H1 (cell line): ENCODE data around the gene ANXA1. TPM values are rescaled to one million over a fixed set of nuclear protein-coding genes. Genes with fewer than 3 reads are reported as not detected.

Experiments
- CTCF ChIA-PET: fragments of 300-600 bp; sonication (Branson Sonifier 250); formaldehyde crosslinking; loops from one replicate; lab custom pipeline; 2021; ENCODE audit not compliant: partially characterized antibody; lab: Charles Lee
- POLR2A ChIA-PET: fragments of 300-600 bp; sonication (Branson Sonifier 250); formaldehyde crosslinking; loops from one replicate; lab custom pipeline; 2021; ENCODE audit warnings: inconsistent platforms; ENCODE audit not compliant: partially characterized antibody; lab: Charles Lee
- DNase-seq, 2 experiments: peaks; one replicate each; pipeline versions ENCODE4 v3.0.0 to v3.0.0-alpha.2; 2010 to 2022; ENCODE audit warnings: low spot score in 2 of 2, low read depth in 1 of 2, mixed read lengths in 1 of 2
- FAIRE-seq: peaks from 2 replicates; lab custom pipeline; 2011; peaks lifted over from hg19 to GRCh38; lab: Jason Lieb, UNC
- H2AFZ ChIP-seq: 2 replicates; pipeline ENCODE4 v1.8.1; 2012; ENCODE audit warnings: low read length, inconsistent platforms
- H2AK5ac ChIP-seq: 2 replicates; pipeline ENCODE4 v1.6.1; 2013; ENCODE audit warnings: low read depth, low read length
- H2BK120ac ChIP-seq: replicated peaks from 2 replicates; pipeline ENCODE3; 2013; ENCODE audit warnings: low read depth, low read length, inconsistent platforms
- H2BK12ac ChIP-seq: 2 replicates; pipeline ENCODE4 v1.6.1; 2013; ENCODE audit warnings: low read depth, low read length
- H2BK15ac ChIP-seq: 2 replicates; pipeline ENCODE4 v1.6.1; 2013; ENCODE audit warnings: low read length
- H2BK20ac ChIP-seq: 2 replicates; pipeline ENCODE4 v1.6.1; 2013; ENCODE audit warnings: low read length
- H2BK5ac ChIP-seq: 2 replicates; pipeline ENCODE4 v1.6.1; 2013; ENCODE audit warnings: low read depth, low read length
- H3K14ac ChIP-seq: 2 replicates; pipeline ENCODE4 v1.6.1; 2013; ENCODE audit warnings: inconsistent platforms; ENCODE audit not compliant: insufficient read length
- H3K18ac ChIP-seq: 2 replicates; pipeline ENCODE4 v1.6.1; 2013; ENCODE audit warnings: low read length; ENCODE audit errors: extremely low read depth
- H3K23ac ChIP-seq: 2 replicates; pipeline ENCODE4 v1.6.1; 2013; ENCODE audit warnings: inconsistent platforms; ENCODE audit not compliant: insufficient read length
- H3K23me2 ChIP-seq: 2 replicates; pipeline ENCODE4 v1.6.1; 2013; ENCODE audit warnings: low read depth, low read length
- H3K27ac ChIP-seq: 2 replicates; pipeline ENCODE4 v1.6.1; 2011; ENCODE audit warnings: low read depth, low read length, inconsistent platforms
- H3K27me3 ChIP-seq, 4 experiments: replicated peaks in 1 of 4; 1 replicate in 1 of 4; 2 replicates in 3 of 4; pipeline versions ENCODE4 v1.6.1 to v1.8.1; 2011 to 2013; ENCODE audit warnings: low read length in 3 of 4, mild to moderate bottlenecking in 3 of 4, inconsistent platforms in 2 of 4, mixed read lengths in 2 of 4, moderate library complexity in 1 of 4; ENCODE audit not compliant: control insufficient read depth in 3 of 4, insufficient read depth in 3 of 4; ENCODE audit errors: extremely low read depth in 1 of 4
- H3K36me3 ChIP-seq, 4 experiments: 2 replicates each; pipeline versions ENCODE4 v1.6.1 to v1.8.1; 2011 to 2013; ENCODE audit warnings: mild to moderate bottlenecking in 4 of 4, low read length in 3 of 4, moderate library complexity in 2 of 4, control low read depth in 1 of 4, inconsistent platforms in 1 of 4; ENCODE audit not compliant: insufficient read depth in 4 of 4, control insufficient read depth in 2 of 4
- H3K4ac ChIP-seq: replicated peaks from 2 replicates; pipeline ENCODE3; 2013; ENCODE audit warnings: low read length, low read depth, mixed read lengths, inconsistent platforms; ENCODE audit not compliant: insufficient read length
- H3K4me1 ChIP-seq, 4 experiments: replicated peaks in 1 of 4; 1 replicate in 1 of 4; 2 replicates in 3 of 4; pipeline versions ENCODE4 v1.6.1 to v1.8.1; 2011 to 2013; ENCODE audit warnings: low read length in 3 of 4, inconsistent platforms in 2 of 4, mixed read lengths in 1 of 4; ENCODE audit not compliant: insufficient read depth in 4 of 4, control insufficient read depth in 3 of 4
- H3K4me2 ChIP-seq, 2 experiments: 2 replicates each; pipeline versions ENCODE4 v1.6.1 to v1.8.1; 2011 to 2013; ENCODE audit warnings: low read depth in 2 of 2, low read length in 2 of 2, control low read depth in 1 of 2, inconsistent platforms in 1 of 2, mild to moderate bottlenecking in 1 of 2; ENCODE audit not compliant: insufficient read depth in 1 of 2
- H3K4me3 ChIP-seq, 4 experiments: fragments of 200-600, 300-600 bp in 1 of 4; sonication (generic), shearing (Covaris generic), sonication (Bioruptor Twin) in 1 of 4; 2 replicates each; pipeline versions ENCODE4 v1.5.1 to v1.8.1; 2011 to 2016; ENCODE audit warnings: low read length in 4 of 4, low read depth in 3 of 4, control low read depth in 2 of 4, inconsistent platforms in 2 of 4, mild to moderate bottlenecking in 2 of 4, mixed read lengths in 1 of 4, moderate library complexity in 1 of 4; ENCODE audit not compliant: insufficient read depth in 2 of 4; ENCODE audit errors: extremely low read depth in 1 of 4
- H3K56ac ChIP-seq: replicated peaks from 2 replicates; pipeline ENCODE3; 2013; ENCODE audit warnings: low read depth, mild to moderate bottlenecking, mixed read lengths, low read length, inconsistent platforms; ENCODE audit not compliant: insufficient read length
- H3K79me1 ChIP-seq: 2 replicates; pipeline ENCODE4 v1.6.1; 2013; ENCODE audit warnings: low read depth, low read length, control low read depth
- H3K79me2 ChIP-seq, 2 experiments: 2 replicates each; pipeline versions ENCODE4 v1.6.1 to v1.8.1; 2012 to 2013; ENCODE audit warnings: low read length in 2 of 2, mild to moderate bottlenecking in 2 of 2, inconsistent platforms in 1 of 2; ENCODE audit not compliant: insufficient read depth in 2 of 2, control insufficient read depth in 1 of 2
- H3K9ac ChIP-seq, 4 experiments: replicated peaks in 1 of 4; 1 replicate in 1 of 4; 2 replicates in 3 of 4; pipeline versions ENCODE4 v1.6.1 to v1.8.1; 2011 to 2013; ENCODE audit warnings: low read depth in 3 of 4, low read length in 3 of 4, control low read depth in 2 of 4, mild to moderate bottlenecking in 2 of 4, moderate library complexity in 2 of 4, inconsistent platforms in 1 of 4; ENCODE audit errors: extremely low read depth in 1 of 4
- H3K9me3 ChIP-seq, 2 experiments: 2 replicates each; pipeline versions ENCODE4 v1.6.1 to v1.8.1; 2012 to 2013; ENCODE audit warnings: mild to moderate bottlenecking in 2 of 2, moderate library complexity in 2 of 2, control low read depth in 1 of 2, inconsistent platforms in 1 of 2, low read depth in 1 of 2, low read length in 1 of 2, mixed read lengths in 1 of 2; ENCODE audit not compliant: insufficient read depth in 2 of 2
- H4K20me1 ChIP-seq, 2 experiments: replicated peaks in 1 of 2; 2 replicates each; pipeline versions ENCODE3 to v1.8.1; 2011 to 2013; ENCODE audit warnings: inconsistent platforms in 2 of 2, low read length in 2 of 2, mild to moderate bottlenecking in 1 of 2; ENCODE audit not compliant: insufficient read depth in 2 of 2, control insufficient read depth in 1 of 2
- H4K5ac ChIP-seq: 2 replicates; pipeline ENCODE4 v1.6.1; 2013; ENCODE audit warnings: low read length, low read depth, mixed read lengths, inconsistent platforms; ENCODE audit not compliant: insufficient read length
- H4K8ac ChIP-seq: 2 replicates; pipeline ENCODE4 v1.8.0; 2013; ENCODE audit warnings: mild to moderate bottlenecking, moderate library complexity, low read length, inconsistent platforms; ENCODE audit not compliant: insufficient read depth; ENCODE audit errors: extremely low read depth
- H4K91ac ChIP-seq: replicated peaks from 2 replicates; pipeline ENCODE3; 2013; ENCODE audit warnings: low read length, mixed read lengths, inconsistent platforms; ENCODE audit not compliant: insufficient read length
- ASH2L ChIP-seq: fragments of 200-600, 300-600 bp; sonication (generic); IDR thresholded peaks from one replicate; pipeline ENCODE4 v1.7.1; 2017; ENCODE audit warnings: low read length
- BACH1 ChIP-seq: IDR thresholded peaks from 2 replicates; pipeline ENCODE4 v1.6.1; 2012; ENCODE audit warnings: low read length, improper control_type of control experiment
- CHD2 ChIP-seq: IDR thresholded peaks from 2 replicates; pipeline ENCODE4 v1.6.1; 2012; ENCODE audit warnings: low read length, improper control_type of control experiment
- CREB1 ChIP-seq: IDR thresholded peaks from 2 replicates; pipeline ENCODE4 v1.6.1; 2012; ENCODE audit warnings: inconsistent platforms
- CTCF ChIP-seq, 3 experiments: IDR thresholded peaks; 1 replicate in 2 of 3; 2 replicates in 1 of 3; pipeline versions ENCODE4 v1.5.1 to v1.6.1; 2011; ENCODE audit warnings: low read length in 3 of 3, mild to moderate bottlenecking in 3 of 3, inconsistent platforms in 2 of 3, low read depth in 1 of 3, moderate library complexity in 1 of 3; ENCODE audit not compliant: insufficient read depth in 1 of 3; ENCODE audit errors: control extremely low read depth in 1 of 3
- JUND ChIP-seq: IDR thresholded peaks from 2 replicates; pipeline ENCODE4 v1.6.1; 2011; ENCODE audit warnings: mild to moderate bottlenecking, improper control_type of control experiment, low read length
- RAD21 ChIP-seq, 2 experiments: IDR thresholded peaks in 1 of 2; conservative IDR thresholded peaks in 1 of 2; 2 replicates each; pipeline ENCODE4 v1.6.1; 2011; ENCODE audit warnings: low read depth in 2 of 2, low read length in 2 of 2, improper control_type of control experiment in 1 of 2, inconsistent platforms in 1 of 2, mild to moderate bottlenecking in 1 of 2, moderate library complexity in 1 of 2
- SAP30 ChIP-seq: fragments of 300-600 bp; sonication (generic); IDR thresholded peaks from 2 replicates; pipeline ENCODE4 v1.7.1; 2012; ENCODE audit warnings: low read length, moderate library complexity, mild to moderate bottlenecking, inconsistent platforms; ENCODE audit not compliant: insufficient read depth, insufficient replicate concordance
- TAF1 ChIP-seq: IDR thresholded peaks from 2 replicates; pipeline ENCODE4 v1.6.1; 2011; ENCODE audit warnings: mild to moderate bottlenecking, low read depth, low read length
- TBP ChIP-seq: IDR thresholded peaks from 2 replicates; pipeline ENCODE4 v1.6.1; 2011; ENCODE audit warnings: low read depth, low read length, improper control_type of control experiment
- WGBS, 2 experiments: shearing (Covaris generic) in 1 of 2; methylation state at CpG; one replicate each; pipeline versions ENCODE4 v1.1.6 to v1.1.7; 2013 to 2015; ENCODE audit warnings: low lambda C conversion rate in 2 of 2, mixed read lengths in 2 of 2, inconsistent platforms in 1 of 2, low coverage in 1 of 2, missing lambda C conversion rate in 1 of 2; ENCODE audit not compliant: insufficient replicate concordance in 2 of 2, insufficient coverage in 1 of 2, insufficient read length in 1 of 2; ENCODE audit errors: extremely low coverage in 1 of 2, missing lambda C conversion rate in 1 of 2; 5-methylcytosine and 5-hydroxymethylcytosine counted together
- polyA plus RNA-seq, 7 experiments: library from polyadenylated mRNA; depleted of rRNA in 3 of 7; stranded (reverse) in 5 of 7; unstranded in 2 of 7; fragments of >200 nt in 5 of 7; fragments of 200-250 nt in 2 of 7; gene quantifications; 1 replicate in 5 of 7; 2 replicates in 1 of 7; 4 replicates in 1 of 7; pipeline versions ENCODE4 v1.2.1 to v1.2.3, GENCODE V29; 2011 to 2013; ENCODE audit warnings: missing spikeins in 2 of 7, mixed read lengths in 2 of 7
- total RNA-seq: library from RNA; stranded (reverse); fragmentation: NEBNext Ultra II Directional; extraction: Animal tissue kit (Norgen Biotek cat#: 25700); gene quantifications from 2 replicates; pipeline ENCODE4 v1.2.1, GENCODE V29; 2021

ANXA1 gene
- total and polyA plus RNA-seq, 2 of the 8 experiments (the other 6 are each of a cell fraction or from before 2014, with no cell fraction given): 0.71 to 5.7 TPM

- no peak for DNase-seq
- Histone ChIP-seq H3K4me2 (no peak overlapping the region), H2BK5ac (no peak overlapping the region), H2BK20ac (no peak overlapping the region), H3K9me3 (no peaks in the 10 kb centered on the region), H3K4ac (no peak overlapping the region), H3K79me1 (no peaks in the 10 kb centered on the region), H4K20me1 (no peaks in the 10 kb centered on the region), H2AFZ (0 out of 2 replicates have a peak overlapping the region, but pooled peaks have one; percentile 27), H4K91ac (no peak overlapping the region), H2BK15ac (no peak overlapping the region), H3K27ac (no peak overlapping the region), H4K8ac (no peak overlapping the region), H4K5ac (no peak overlapping the region), H3K79me2 (no peaks in the 10 kb centered on the region), H3K18ac (no peak overlapping the region), H3K4me1 (0 out of 7 replicates have a peak, but pooled peaks cover 0 to 4% (median 0%) of the 10 kb centered on the region in 4 experiments), H3K14ac (no peak overlapping the region), H2BK120ac (no peak overlapping the region), H3K36me3 (no peaks in the 10 kb centered on the region), H3K23ac (no peak overlapping the region)
- ChIA-PET CTCF (interaction anchor here (0.5 to 3.5 kb wide), 47 partner anchors 11 to 1619 kb away, joined by 3 to 30 read pairs (median 4); no protein-coding TSS in a partner anchor), POLR2A (no interaction called here)
- 68% methylated on average over 9 of the region's 9 CpGs; no CpG with 5 or more reads in 1 of the 2 experiments for WGBS, 2 experiments
- FAIRE-seq: peak; percentile 42
- TF ChIP-seq CREB1: no peak
- TF ChIP-seq BACH1: no peak
- peak; percentile 64 to 76 for TF ChIP-seq RAD21 (IDR thresholded peaks at IDR 0.05 in 1 of 2, conservative IDR thresholded peaks at IDR 0.05 in 1 of 2; ENCODE audit: low read depth in 2 of 2, low read length in 2 of 2)
- TF ChIP-seq TBP: no peak
- TF ChIP-seq JUND: no peak
- peak in 2 of 3 experiments; percentile 37 to 45; a peak in 2 of 4 replicates for TF ChIP-seq CTCF (IDR thresholded peaks at IDR 0.05; ENCODE audit: control extremely low read depth in 1 of 3, insufficient read depth in 1 of 3, low read depth in 1 of 3, low read length in 3 of 3)
- TF ChIP-seq SAP30: no peak
- no peak for TF ChIP-seq TAF1
- TF ChIP-seq ASH2L: no peak
- TF ChIP-seq CHD2: no peak
- TF ChIP-seq, all 59 proteins: peak for 2
- Histone ChIP-seq H3K4me3 (no peak overlapping the region), H2AK5ac (no peak overlapping the region), H3K27me3 (no peaks in the 10 kb centered on the region; a peak in 1 of 7 replicates), H3K56ac (no peak overlapping the region), H3K9ac (no peak overlapping the region), H3K23me2 (no peaks in the 10 kb centered on the region), H2BK12ac (no peak overlapping the region)
These were observed 49.2 kb downstream of the ANXA1 start for GRCh38 chr9:73200694-73201452.
